ENCODE measurements around the gene INS.
"Not testable (repeated sequence)": the region's sequence is repeated elsewhere in the genome, so short reads cannot be mapped to it uniquely, and the experiment has no call there.

INS gene

GRCh38 chr11:2198621-2199365, 37.8 kb upstream of the INS start:
- no peak for DNase-seq (ENCODE audit: low read depth)

- no peak for DNase-seq (ENCODE audit: low read depth)
Measured at GRCh38 chr11:2197771-2198520, 36.9 kb upstream of the INS start.

- DNase-seq (ENCODE audit: low read depth): no peak
Measured at GRCh38 chr11:2196970-2197770, 36.2 kb upstream of the INS start.

- DNase-seq (ENCODE audit: low read depth): no peak
Measured at GRCh38 chr11:2195756-2196088, 34.7 kb upstream of the INS start.

- DNase-seq (ENCODE audit: low read depth): no peak
Measured at GRCh38 chr11:2194877-2195755, 34.1 kb upstream of the INS start.

- not testable (repeated sequence) for DNase-seq (ENCODE audit: low read depth)
Measured at GRCh38 chr11:2193888-2194595, 33.0 kb upstream of the INS start.

GRCh38 chr11:2193099-2193887, 32.3 kb upstream of the INS start:
- DNase-seq (ENCODE audit: low read depth): no peak

- no peak for DNase-seq (ENCODE audit: low read depth)
Measured at GRCh38 chr11:2192435-2192834, 31.4 kb upstream of the INS start.

- DNase-seq (ENCODE audit: low read depth): no peak
Measured at GRCh38 chr11:2191883-2192282, 30.9 kb upstream of the INS start.

GRCh38 chr11:2190657-2191471, 29.9 kb upstream of the INS start:
- no peak for DNase-seq (ENCODE audit: low read depth)

GRCh38 chr11:2189938-2190656, 29.1 kb upstream of the INS start:
- no peak for DNase-seq (ENCODE audit: low read depth)

GRCh38 chr11:2188745-2189144, 27.7 kb upstream of the INS start:
- DNase-seq (ENCODE audit: low read depth): no peak

- DNase-seq (ENCODE audit: low read depth): no peak
Measured at GRCh38 chr11:2187280-2187707, 26.3 kb upstream of the INS start.

- no peak for DNase-seq (ENCODE audit: low read depth)
Measured at GRCh38 chr11:2186669-2187279, 25.8 kb upstream of the INS start.

GRCh38 chr11:2185324-2186085, 24.5 kb upstream of the INS start:
- DNase-seq (ENCODE audit: low read depth): no peak

- DNase-seq (ENCODE audit: low read depth): no peak
Measured at GRCh38 chr11:2182692-2183474, 21.9 kb upstream of the INS start.

- DNase-seq (ENCODE audit: low read depth): no peak
Measured at GRCh38 chr11:2182075-2182474, 21.1 kb upstream of the INS start.

All from GM04504 (cell line).